Measurements from ENCODE around the gene GMPPA. TPM values are rescaled to one million over a fixed set of nuclear protein-coding genes. Genes with fewer than 3 reads are reported as not detected.

The GMPPA gene
- polyA plus RNA-seq, 1 donor (not counting 4 experiments of a cell fraction or from before 2014, with no cell fraction given): 50.6 TPM

- Histone ChIP-seq H3K4me2 (ENCODE audit: control insufficient read depth, extremely low read depth, insufficient read depth, low read depth, low read length) (peak overlapping the region; percentile 91), H3K4me3 (ENCODE audit: control insufficient read depth in 2 of 3, extremely low read depth in 1 of 3, insufficient read depth in 2 of 3, low read depth in 1 of 3, low read length in 3 of 3) (peak overlapping the region in 2 of 3 experiments; percentile 69 to 72), H3K4me1 (ENCODE audit: control insufficient read depth, extremely low read depth, insufficient read depth, low read length) (no peaks in the 10 kb centered on the region), H4K20me1 (ENCODE audit: control insufficient read depth, extremely low read depth, insufficient read depth, low read length) (no peaks in the 10 kb centered on the region), H3K9me3 (ENCODE audit: control insufficient read depth, low read depth, low read length) (no peaks in the 10 kb centered on the region), H3K79me2 (ENCODE audit: control insufficient read depth, insufficient read depth, low read length) (no peaks in the 10 kb centered on the region), H3K9me1 (ENCODE audit: control insufficient read depth, extremely low read depth, insufficient read depth, low read length) (no peaks in the 10 kb centered on the region), H3K27me3 (ENCODE audit: control insufficient read depth, extremely low read depth, insufficient read depth, low read length) (peaks cover 9% of the 10 kb centered on the region), H3K36me3 (ENCODE audit: control insufficient read depth in 2 of 2, extremely low read depth in 1 of 2, insufficient read depth in 2 of 2, low read length in 2 of 2) (no peaks in the 10 kb centered on the region), H2AFZ (ENCODE audit: control insufficient read depth, low read length) (no peak overlapping the region), H3K9ac (ENCODE audit: control insufficient read depth, extremely low read depth, insufficient read depth, low read length) (peak overlapping the region; percentile 65), H3K27ac (ENCODE audit: control insufficient read depth, insufficient read depth, low read length) (no peak overlapping the region)
- TF ChIP-seq CTCF (optimal IDR thresholded peaks at IDR 0.05 in 1 of 3, IDR thresholded peaks at IDR 0.05 in 1 of 3, conservative IDR thresholded peaks at IDR 0.05 in 1 of 3; ENCODE audit: extremely low read depth in 1 of 3, insufficient read depth in 2 of 3, low read length in 3 of 3) (no peak), EZH2 (IDR thresholded peaks at IDR 0.05; ENCODE audit: low read length) (peak; percentile 42)
- dilution Hi-C loops (cut with MboI; ENCODE audit: extremely low pct_ligation_motif_present, low sequenced_read_pairs): no loop called here
- FAIRE-seq (no peak), DNase-seq (ENCODE audit: low read depth, low spot score) (no peak)
Measured at GRCh38 chr2:219553168-219553417, 54.4 kb downstream of the GMPPA start.

DNA sequence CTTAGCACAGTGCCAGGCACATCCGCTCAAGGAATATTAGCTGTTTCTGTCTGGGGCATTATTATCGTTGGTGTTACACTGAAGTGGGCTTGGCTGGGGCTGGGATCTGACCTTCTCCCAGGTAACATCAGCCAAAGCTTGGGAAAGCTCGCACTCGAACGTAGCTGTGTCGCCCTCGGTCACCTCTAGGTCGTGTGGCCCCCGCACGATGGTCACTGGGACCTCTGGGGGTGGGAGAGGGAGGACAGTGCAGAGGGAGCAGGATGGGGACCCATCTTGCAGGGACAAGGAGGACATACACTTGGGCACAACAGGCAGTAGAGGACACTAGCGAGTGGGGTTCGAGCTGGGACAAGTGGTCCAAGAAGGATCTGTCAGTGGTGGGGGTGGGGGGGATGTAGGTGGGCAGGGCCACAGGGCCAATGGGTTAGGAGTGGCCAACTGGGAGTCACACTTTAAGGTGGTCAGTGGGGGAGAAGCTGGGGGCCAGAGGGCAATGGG, 54.8 kb downstream of the GMPPA start:
- H3K36me3 ChIP-seq (ENCODE audit: control insufficient read depth in 2 of 2, extremely low read depth in 1 of 2, insufficient read depth in 2 of 2, low read length in 2 of 2): no peaks in the 10 kb centered on the region
- dilution Hi-C loops (cut with MboI; ENCODE audit: extremely low pct_ligation_motif_present, low sequenced_read_pairs): no loop called here
- no peaks in the 10 kb centered on the region for H4K20me1 ChIP-seq (ENCODE audit: control insufficient read depth, extremely low read depth, insufficient read depth, low read length)
- no peak overlapping the region for H3K4me2 ChIP-seq (ENCODE audit: control insufficient read depth, extremely low read depth, insufficient read depth, low read depth, low read length)
- H3K9ac ChIP-seq (ENCODE audit: control insufficient read depth, extremely low read depth, insufficient read depth, low read length): no peak overlapping the region
- no peak for FAIRE-seq
- no peak overlapping the region for H2AFZ ChIP-seq (ENCODE audit: control insufficient read depth, low read length)
- no peak overlapping the region for H3K4me3 ChIP-seq (ENCODE audit: control insufficient read depth in 2 of 3, extremely low read depth in 1 of 3, insufficient read depth in 2 of 3, low read depth in 1 of 3, low read length in 3 of 3)
- no peaks in the 10 kb centered on the region for H3K9me3 ChIP-seq (ENCODE audit: control insufficient read depth, low read depth, low read length)
- H3K79me2 ChIP-seq (ENCODE audit: control insufficient read depth, insufficient read depth, low read length): no peaks in the 10 kb centered on the region
- DNase-seq (ENCODE audit: low read depth, low spot score): no peak
- no peaks in the 10 kb centered on the region for H3K4me1 ChIP-seq (ENCODE audit: control insufficient read depth, extremely low read depth, insufficient read depth, low read length)
- TF ChIP-seq CTCF (optimal IDR thresholded peaks at IDR 0.05 in 1 of 3, IDR thresholded peaks at IDR 0.05 in 1 of 3, conservative IDR thresholded peaks at IDR 0.05 in 1 of 3; ENCODE audit: extremely low read depth in 1 of 3, insufficient read depth in 2 of 3, low read length in 3 of 3): no peak
- TF ChIP-seq EZH2 (IDR thresholded peaks at IDR 0.05; ENCODE audit: low read length): no peak
- no peak overlapping the region for H3K27ac ChIP-seq (ENCODE audit: control insufficient read depth, insufficient read depth, low read length)
- H3K27me3 ChIP-seq (ENCODE audit: control insufficient read depth, extremely low read depth, insufficient read depth, low read length): peaks cover 9% of the 10 kb centered on the region
- no peaks in the 10 kb centered on the region for H3K9me1 ChIP-seq (ENCODE audit: control insufficient read depth, extremely low read depth, insufficient read depth, low read length)
